ENCODE measurements around the gene SMOC2.

GRCh38 chr6:168420706-168421105 lies 20.3 kb upstream of the SMOC2 start:
- TF ChIP-seq CTCF (IDR thresholded peaks at IDR 0.05) (no peak), EZH2 (IDR thresholded peaks at IDR 0.05; ENCODE audit: borderline replicate concordance, insufficient read depth, low read depth, low read length, poor library complexity, severe bottlenecking) (no peak)

Data from B cell (primary cell).